SKM-1 treated with dmso at 0.1 percent for 144 hours (cell line): ENCODE results near the gene GPATCH2L.

Source experiments
- DNase-seq: peaks from one replicate; lab custom pipeline; 2025; ENCODE audit not compliant: unreplicated experiment; lab: John Stamatoyannopoulos, UW

Gene GPATCH2L

DNA sequence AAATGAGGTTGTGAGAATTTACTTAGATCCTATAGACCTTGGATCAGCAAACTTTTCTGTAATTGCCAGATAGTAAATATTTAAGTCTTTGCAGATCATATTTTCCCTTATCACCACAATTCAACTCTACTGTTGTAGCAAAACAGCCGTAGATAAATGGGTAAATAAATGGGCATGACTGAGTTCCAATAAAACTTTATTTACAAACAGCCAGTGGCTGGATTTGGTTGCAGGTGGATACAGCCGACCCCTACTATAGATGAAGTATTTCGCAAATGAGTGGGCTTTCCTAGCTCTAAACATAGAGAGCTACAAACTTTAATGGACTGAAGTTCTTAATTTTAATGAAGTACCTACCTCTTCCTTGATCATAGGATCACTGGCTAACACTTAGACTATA, 100.7 kb downstream of the GPATCH2L start:
- DNase-seq: no peak

DNA sequence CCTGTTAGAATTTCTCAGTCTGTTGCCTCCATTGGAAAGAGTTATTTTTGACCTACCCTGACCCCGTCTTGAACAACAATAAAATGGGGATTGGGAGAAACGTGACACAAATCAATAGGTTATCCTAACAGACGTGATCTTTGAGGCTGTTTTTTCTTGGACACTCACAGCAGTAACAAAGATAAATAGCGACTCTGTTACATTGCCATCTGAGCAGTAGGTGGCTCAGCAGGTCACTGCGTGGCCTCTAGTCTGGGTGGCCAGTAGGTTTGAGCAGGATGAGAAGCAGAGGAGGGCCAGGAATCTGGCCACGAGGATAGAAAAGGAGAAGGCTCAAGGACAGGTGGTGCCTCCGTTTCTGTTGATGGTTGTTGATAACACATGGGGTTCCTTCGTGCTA, 101.4 kb downstream of the GPATCH2L start:
- no peak for DNase-seq

DNA sequence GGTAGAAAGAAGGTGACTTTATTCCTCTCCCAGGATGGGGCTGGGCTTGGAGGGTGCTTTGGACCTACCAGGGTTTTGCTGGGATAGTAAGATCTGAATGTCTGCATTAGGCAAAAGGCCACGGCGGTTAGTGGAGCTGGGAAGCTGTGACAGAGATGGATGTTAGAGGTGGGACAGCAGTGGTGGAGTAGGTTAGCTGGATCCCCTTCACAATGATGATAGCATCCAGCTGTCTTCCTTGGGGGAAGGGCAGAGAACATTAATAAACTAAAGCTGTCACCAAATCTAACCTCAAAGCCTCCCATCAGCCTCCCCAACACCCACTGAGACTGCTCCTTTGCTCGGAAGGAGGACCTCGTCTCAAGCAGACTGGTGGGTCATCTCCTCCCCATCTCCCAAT, 104.8 kb downstream of the GPATCH2L start:
- DNase-seq: no peak

DNA sequence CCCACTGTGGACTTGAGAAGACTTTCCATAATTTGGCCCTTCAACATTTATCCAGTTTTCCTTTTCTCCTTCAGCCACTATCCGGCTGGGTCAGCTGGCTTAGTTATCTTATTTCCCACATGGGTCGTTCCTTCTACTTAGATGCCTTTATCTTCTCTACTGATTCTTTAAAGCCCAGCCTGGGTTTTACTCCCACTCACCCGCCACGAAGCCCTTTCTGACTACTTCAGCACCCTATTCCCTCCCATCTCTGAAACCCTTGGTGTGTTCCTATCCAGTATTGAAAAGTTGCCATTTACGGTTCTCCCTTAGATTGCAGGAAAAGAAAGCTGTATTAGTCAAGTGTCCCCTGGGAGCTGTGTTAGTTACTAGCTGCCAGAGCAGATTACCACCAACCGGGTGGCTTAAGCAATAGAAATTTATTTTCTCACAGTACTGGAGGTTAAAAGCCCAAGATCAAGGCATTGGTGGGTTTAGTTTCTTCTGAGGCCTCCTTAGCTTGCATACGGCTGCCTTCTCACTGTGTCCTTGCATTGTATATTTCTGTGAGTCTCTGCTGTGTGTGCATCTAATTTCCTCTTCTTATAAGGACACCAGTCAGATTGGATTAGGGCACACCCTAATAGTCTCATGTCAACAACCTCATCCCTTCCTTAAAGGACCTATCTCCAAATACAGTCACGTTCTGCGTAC, 105.5 kb downstream of the GPATCH2L start:
- no peak for DNase-seq

DNA sequence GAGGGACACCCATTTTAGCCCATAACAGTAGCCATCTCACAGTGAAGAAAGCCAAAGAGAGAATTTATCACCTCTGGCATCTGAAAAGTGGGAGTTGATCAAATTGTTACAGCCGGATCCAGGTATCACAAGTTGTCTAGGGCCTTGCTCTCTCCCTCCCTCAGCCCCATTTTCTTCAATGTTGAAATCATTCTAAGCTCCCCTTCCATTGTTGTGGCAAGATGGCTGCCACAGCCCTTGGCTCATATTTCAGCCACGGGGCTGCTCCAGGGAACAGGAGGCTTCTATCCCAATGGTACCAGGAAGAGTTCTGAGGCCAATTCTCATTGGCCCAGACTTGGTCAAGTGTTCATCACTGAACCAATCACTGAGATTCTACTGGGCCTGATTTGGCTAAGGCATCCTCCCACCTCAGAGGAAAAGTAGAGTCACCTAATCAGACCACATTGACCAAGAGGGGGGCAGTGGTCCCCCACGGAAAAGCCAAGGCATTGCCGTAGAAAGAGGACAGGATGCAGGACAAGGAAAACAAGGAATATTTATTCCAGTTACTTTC, 106.2 kb downstream of the GPATCH2L start:
- no peak for DNase-seq

DNA sequence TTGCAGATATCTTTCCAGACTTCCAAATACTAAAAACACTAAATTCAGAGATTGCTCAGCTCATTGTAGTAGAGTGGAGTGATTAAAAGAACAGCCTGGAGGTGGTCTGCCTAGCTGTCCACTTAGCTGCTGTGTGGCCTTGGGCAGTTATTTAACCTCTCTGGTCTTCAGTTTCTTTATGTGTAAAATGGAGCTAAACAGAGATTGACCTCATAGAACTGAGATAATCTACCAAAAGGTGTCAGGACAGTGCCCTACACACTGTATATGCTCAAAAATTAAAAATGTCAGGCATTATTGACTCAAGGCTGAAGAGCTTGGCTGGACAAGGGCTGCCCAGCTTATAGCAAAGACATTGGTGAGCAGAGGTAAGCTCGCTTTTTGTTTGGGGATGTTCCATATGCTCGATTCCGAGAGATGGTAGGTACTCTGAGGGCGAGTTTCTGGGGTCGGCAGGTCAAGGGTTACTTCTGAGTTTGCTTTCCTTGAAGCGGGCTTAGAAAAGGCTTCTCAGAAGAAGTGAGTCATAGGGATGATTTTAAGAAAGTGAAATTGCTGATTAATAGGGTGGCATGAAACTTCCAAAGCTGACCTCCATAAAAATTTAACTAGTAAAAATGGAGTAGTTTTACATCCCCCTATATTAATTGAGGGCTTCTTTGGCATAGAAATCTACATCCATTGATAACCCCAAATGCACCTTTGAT, 107.5 kb downstream of the GPATCH2L start:
- DNase-seq: no peak

DNA sequence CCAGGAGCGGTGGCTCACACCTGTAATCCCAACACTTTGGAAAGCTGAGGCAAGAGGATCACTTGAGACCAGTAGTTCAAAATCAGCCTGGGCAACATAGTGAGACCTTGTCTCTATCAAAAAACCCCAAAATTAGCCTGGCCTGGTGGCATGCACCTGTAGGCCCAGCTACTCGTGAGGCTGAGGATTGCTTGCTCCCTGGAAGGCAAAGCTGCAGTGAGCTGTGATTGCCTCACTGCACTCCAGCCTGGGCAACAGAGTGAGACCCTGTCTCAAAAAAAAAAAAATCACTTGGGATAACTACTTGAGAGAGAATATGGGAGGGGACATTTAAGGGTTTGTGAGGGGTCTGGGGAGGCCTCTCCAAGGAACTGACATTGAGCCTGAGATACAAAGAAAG, 109.0 kb downstream of the GPATCH2L start:
- DNase-seq: no peak

DNA sequence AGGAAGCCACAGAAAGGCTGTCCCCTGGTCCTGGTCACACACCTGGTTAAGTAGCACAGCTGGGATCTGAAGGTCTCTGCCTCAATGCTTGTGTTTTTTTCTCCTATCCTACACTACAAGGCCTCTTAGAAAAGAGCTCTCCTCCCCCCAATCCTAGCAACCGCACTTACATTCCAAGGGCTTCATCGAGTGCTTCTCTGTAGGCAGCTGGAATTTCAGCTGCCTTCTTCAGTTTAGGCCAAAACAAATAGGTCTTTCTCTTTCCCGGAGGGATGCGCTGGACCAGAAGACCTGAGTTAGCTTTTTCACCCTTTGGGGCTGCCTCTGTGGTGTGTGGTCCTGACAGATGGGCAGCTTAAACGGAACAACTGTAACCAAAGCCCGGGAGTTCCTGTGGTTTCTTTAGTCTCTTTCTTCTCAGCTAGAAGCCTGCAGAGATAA, 109.7 kb downstream of the GPATCH2L start:
- no peak for DNase-seq

DNA sequence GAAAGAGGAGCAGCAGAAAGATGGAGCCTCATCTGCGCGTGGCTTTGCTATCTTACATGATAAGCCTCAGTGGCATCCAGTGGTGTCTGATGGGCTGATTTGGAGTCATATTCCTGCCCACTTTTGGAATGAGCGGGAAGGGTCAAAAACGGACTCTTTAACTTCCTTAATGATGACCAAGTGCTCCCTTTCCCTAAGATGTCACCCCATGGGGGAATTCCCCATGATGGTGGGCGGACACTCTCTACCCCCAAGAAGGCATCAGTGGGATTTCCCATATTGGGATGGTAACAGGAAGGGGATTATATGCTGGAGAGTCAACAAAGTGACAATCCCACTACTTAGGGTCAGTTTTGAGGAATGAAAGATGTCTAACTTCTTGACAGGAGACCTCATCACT, 110.9 kb downstream of the GPATCH2L start:
- DNase-seq: no peak
